T1000 (cell line): ENCODE data around the gene NECTIN2.
"Not testable (repeated sequence)": the region's sequence is repeated elsewhere in the genome, so short reads cannot be mapped to it uniquely, and the experiment has no call there.

ENCODE experiments used
- DNase-seq: peaks from one replicate; lab custom pipeline; 2025; ENCODE audit warnings: mixed read lengths; lab: John Stamatoyannopoulos, UW

NECTIN2 gene

GRCh38 chr19:44851427-44851826 is 5.3 kb downstream of the NECTIN2 start:
- DNase-seq, result no peak

GRCh38 chr19:44855606-44856005 is 9.5 kb downstream of the NECTIN2 start:
- DNase-seq, result no peak

- no peak for DNase-seq
Observed at GRCh38 chr19:44856421-44857083, 10.5 kb downstream of the NECTIN2 start.

- no peak for DNase-seq
Observed at GRCh38 chr19:44857837-44858236, 11.7 kb downstream of the NECTIN2 start.

GRCh38 chr19:44861576-44861975 is 15.5 kb downstream of the NECTIN2 start:
- DNase-seq, result not testable (repeated sequence)

- DNase-seq, result no peak
Observed at GRCh38 chr19:44863990-44864389, 17.9 kb downstream of the NECTIN2 start.

- DNase-seq, result no peak
Observed at GRCh38 chr19:44865196-44865767, 19.2 kb downstream of the NECTIN2 start.

GRCh38 chr19:44866664-44867063 is 20.6 kb downstream of the NECTIN2 start:
- DNase-seq, result no peak

GRCh38 chr19:44867578-44867977 is 21.5 kb downstream of the NECTIN2 start:
- DNase-seq, result no peak

- no peak for DNase-seq
Observed at GRCh38 chr19:44869733-44870470, 23.8 kb downstream of the NECTIN2 start.

- no peak for DNase-seq
Observed at GRCh38 chr19:44871809-44872208, 25.7 kb downstream of the NECTIN2 start.

GRCh38 chr19:44872661-44873060 is 26.6 kb downstream of the NECTIN2 start:
- no peak for DNase-seq

- no peak for DNase-seq
Observed at GRCh38 chr19:44874317-44874716, 28.2 kb downstream of the NECTIN2 start.

- DNase-seq, result no peak
Observed at GRCh38 chr19:44875666-44876451, 29.8 kb downstream of the NECTIN2 start.

GRCh38 chr19:44876930-44877535 is 30.9 kb downstream of the NECTIN2 start:
- no peak for DNase-seq

- DNase-seq, result no peak
Observed at GRCh38 chr19:44878120-44878865, 32.2 kb downstream of the NECTIN2 start.

- no peak for DNase-seq
Observed at GRCh38 chr19:44879309-44880065, 33.4 kb downstream of the NECTIN2 start.

GRCh38 chr19:44882063-44882462 is 36.0 kb downstream of the NECTIN2 start:
- no peak for DNase-seq

GRCh38 chr19:44882619-44883397 is 36.7 kb downstream of the NECTIN2 start:
- DNase-seq, result not testable (repeated sequence)

- no peak for DNase-seq
Observed at GRCh38 chr19:44883922-44884321, 37.8 kb downstream of the NECTIN2 start.
